IPS DF 6.9 (cell line): ENCODE data around the gene SNRPB2.

Source experiments
- DNase-seq: peaks from one replicate; pipeline ENCODE4 v3.0.0-alpha.2; 2013; ENCODE audit warnings: low read depth, low spot score
- H3K27ac ChIP-seq: one replicate; pipeline ENCODE4 v1.5.1; 2013; ENCODE audit warnings: low read length, control low read depth
- H3K27me3 ChIP-seq: 2 replicates; pipeline ENCODE4 v1.6.1; 2013; ENCODE audit warnings: mild to moderate bottlenecking, low read length; ENCODE audit not compliant: control insufficient read depth, insufficient read depth
- H3K36me3 ChIP-seq: 2 replicates; pipeline ENCODE4 v1.6.1; 2013; ENCODE audit warnings: low read length; ENCODE audit not compliant: control insufficient read depth, insufficient read depth
- H3K4me1 ChIP-seq: 2 replicates; pipeline ENCODE4 v1.6.1; 2013; ENCODE audit warnings: low read length; ENCODE audit not compliant: control insufficient read depth, insufficient read depth
- H3K4me3 ChIP-seq: 2 replicates; pipeline ENCODE4 v1.5.1; 2013; ENCODE audit warnings: mild to moderate bottlenecking, low read length
- H3K9me3 ChIP-seq: 2 replicates; pipeline ENCODE4 v1.6.1; 2013; ENCODE audit warnings: low read length, inconsistent platforms; ENCODE audit not compliant: control insufficient read depth, insufficient read depth
- WGBS: extraction: QIAGEN DNeasy Blood & Tissue Kit; methylation state at CpG from one replicate; pipeline ENCODE4 v1.1.7; 2013; ENCODE audit warnings: mixed read lengths, missing lambda C conversion rate; ENCODE audit not compliant: insufficient read length, insufficient coverage; 5-methylcytosine and 5-hydroxymethylcytosine counted together

SNRPB2 gene

GRCh38 chr20:16785226-16785625, 55.4 kb downstream of the SNRPB2 start:
- no peak for DNase-seq
- H3K9me3 ChIP-seq = no peaks in the 10 kb centered on the region
- H3K4me3 ChIP-seq = no peak overlapping the region
- H3K4me1 ChIP-seq = no peaks in the 10 kb centered on the region; the same call in 1 of the 2 replicates
- no peaks in the 10 kb centered on the region for H3K27me3 ChIP-seq
- H3K36me3 ChIP-seq = no peaks in the 10 kb centered on the region
- no CpG with 5 or more reads among the region's 1 CpG for WGBS
- H3K27ac ChIP-seq = no peak overlapping the region
